Measurements from ENCODE around the gene TMEM132E. TPM values are rescaled to one million over a fixed set of nuclear protein-coding genes. Genes with fewer than 3 reads are reported as not detected.

TMEM132E gene
- total RNA-seq, 1 donor from 2014 or later, result not detected

- peaks cover 7% of the 10 kb centered on the region for H3K4me1 ChIP-seq
- no peaks in the 10 kb centered on the region for H3K9me3 ChIP-seq
- peaks cover 4% of the 10 kb centered on the region for H3K27me3 ChIP-seq
These were observed 43.7 kb downstream of the TMEM132E start for GRCh38 chr17:34622862-34623623.

GRCh38 chr17:34623856-34624766 is 44.7 kb downstream of the TMEM132E start:
- Histone ChIP-seq H3K27ac (no peak overlapping the region), H3K27me3 (peaks cover 4% of the 10 kb centered on the region), H3K4me3 (no peak overlapping the region), H3K4me1 (peaks cover 7% of the 10 kb centered on the region), H3K36me3 (no peaks in the 10 kb centered on the region), H3K9me3 (no peaks in the 10 kb centered on the region)
- no peak for DNase-seq (ENCODE audit: extremely low spot score in 2 of 2)
- TF ChIP-seq POLR2AphosphoS5 (IDR thresholded peaks at IDR 0.05; ENCODE audit: insufficient read depth in 1 of 2, low read depth in 1 of 2) (no peak), POLR2A (IDR thresholded peaks at IDR 0.05) (no peak), CTCF (IDR thresholded peaks at IDR 0.05) (no peak)
- intact Hi-C loops (cut with DNase I), result no loop called here

More at GRCh38 chr17:34622862-34623623, 43.7 kb downstream of the TMEM132E start:
- Histone ChIP-seq H3K36me3 (no peaks in the 10 kb centered on the region), H3K27ac (no peak overlapping the region), H3K4me3 (no peak overlapping the region)
- DNase-seq (ENCODE audit: extremely low spot score in 2 of 2), result no peak
- intact Hi-C loops (cut with DNase I), result no loop called here
- TF ChIP-seq POLR2AphosphoS5 (IDR thresholded peaks at IDR 0.05; ENCODE audit: insufficient read depth in 1 of 2, low read depth in 1 of 2), result no peak
- TF ChIP-seq CTCF (IDR thresholded peaks at IDR 0.05), result no peak
- TF ChIP-seq POLR2A (IDR thresholded peaks at IDR 0.05), result no peak

GRCh38 chr17:34624767-34625383 is 45.5 kb downstream of the TMEM132E start:
- intact Hi-C loops (cut with DNase I), result no loop called here

DNA sequence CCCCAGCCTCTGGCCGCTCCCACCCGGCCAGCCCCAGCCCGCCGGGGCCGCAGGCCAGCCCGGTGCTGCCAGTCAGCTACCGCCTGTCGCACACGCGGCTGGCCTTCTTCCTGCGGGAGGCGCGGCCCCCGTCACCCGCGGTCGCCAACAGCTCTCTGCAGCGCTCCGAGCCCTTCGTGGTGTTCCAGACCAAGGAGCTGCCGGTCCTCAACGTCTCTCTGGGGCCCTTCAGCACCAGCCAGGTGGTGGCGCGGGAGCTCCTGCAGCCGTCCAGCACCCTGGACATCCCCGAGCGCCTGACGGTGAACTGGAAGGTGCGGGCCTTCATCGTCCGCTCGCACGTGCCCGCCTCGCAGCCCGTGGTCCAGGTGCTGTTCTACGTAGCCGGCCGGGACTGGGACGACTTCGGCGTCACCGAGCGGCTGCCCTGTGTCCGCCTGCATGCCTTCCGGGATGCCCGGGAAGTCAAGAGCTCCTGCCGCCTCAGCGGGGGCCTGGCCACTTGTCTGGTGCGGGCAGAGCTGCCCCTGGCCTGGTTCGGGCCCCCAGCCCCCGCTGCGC is 46.8 kb downstream of the TMEM132E start:
- intact Hi-C loops (cut with DNase I), result no loop called here
- no peak for DNase-seq (ENCODE audit: extremely low spot score in 2 of 2)
- TF ChIP-seq CTCF (IDR thresholded peaks at IDR 0.05) (no peak), POLR2AphosphoS5 (IDR thresholded peaks at IDR 0.05; ENCODE audit: insufficient read depth in 1 of 2, low read depth in 1 of 2) (no peak), POLR2A (IDR thresholded peaks at IDR 0.05) (no peak)
- no peak overlapping the region for H3K4me3 ChIP-seq
- H3K9me3 ChIP-seq, result no peaks in the 10 kb centered on the region
- no peaks in the 10 kb centered on the region for H3K36me3 ChIP-seq
- peaks cover 4% of the 10 kb centered on the region for H3K27me3 ChIP-seq
- H3K27ac ChIP-seq, result no peak overlapping the region
- peaks cover 7% of the 10 kb centered on the region for H3K4me1 ChIP-seq

More at GRCh38 chr17:34624767-34625383, 45.5 kb downstream of the TMEM132E start:
- Histone ChIP-seq H3K4me1 (peaks cover 7% of the 10 kb centered on the region), H3K27ac (no peak overlapping the region), H3K27me3 (peaks cover 4% of the 10 kb centered on the region), H3K36me3 (no peaks in the 10 kb centered on the region), H3K9me3 (no peaks in the 10 kb centered on the region), H3K4me3 (no peak overlapping the region)
- TF ChIP-seq CTCF (IDR thresholded peaks at IDR 0.05), result no peak
- DNase-seq (ENCODE audit: extremely low spot score in 2 of 2), result no peak

All from vagina (tissue), 2 donors.